ENCODE results near the gene PRICKLE4.

The PRICKLE4 gene

GRCh38 chr6:41744236-41744787 is 36.3 kb upstream of the PRICKLE4 start:
- no peaks in the 10 kb centered on the region for H3K27me3 ChIP-seq (replicated peaks)
- no peaks in the 10 kb centered on the region for H3K36me3 ChIP-seq (replicated peaks)
- no peak for DNase-seq
- no peak for TF ChIP-seq CTCF (IDR thresholded peaks at IDR 0.05; ENCODE audit: low read depth, low read length, missing control alignments)
- in situ Hi-C loops (cut with HindIII; ENCODE audit: low pct_ligation_motif_present, low sequenced_read_pairs) = no loop called here
- no peak overlapping the region for H3K4me3 ChIP-seq (ENCODE audit: low read depth, low read length)
- no peak overlapping the region for H3K27ac ChIP-seq

DNA sequence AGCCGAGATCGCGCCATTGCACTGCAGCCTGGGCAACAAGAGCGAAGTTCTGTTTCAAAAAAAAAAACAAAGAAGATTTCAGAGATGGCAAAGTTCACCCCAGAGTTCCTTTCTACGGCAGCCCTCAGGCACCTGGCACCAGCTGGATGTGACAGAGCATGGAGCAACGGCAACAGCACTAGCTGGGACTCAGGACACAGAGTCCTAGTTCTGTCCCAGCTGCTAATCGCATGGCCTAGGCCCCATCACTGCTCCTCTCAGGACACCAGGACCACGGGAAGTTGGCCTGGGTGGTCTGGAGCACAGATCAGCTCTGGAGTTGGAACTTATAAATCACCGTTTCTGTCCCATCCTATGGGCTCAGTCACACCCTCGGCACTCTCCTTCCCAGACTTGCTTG is 34.5 kb upstream of the PRICKLE4 start:
- in situ Hi-C loops (cut with HindIII; ENCODE audit: low pct_ligation_motif_present, low sequenced_read_pairs) = no loop called here

DNA sequence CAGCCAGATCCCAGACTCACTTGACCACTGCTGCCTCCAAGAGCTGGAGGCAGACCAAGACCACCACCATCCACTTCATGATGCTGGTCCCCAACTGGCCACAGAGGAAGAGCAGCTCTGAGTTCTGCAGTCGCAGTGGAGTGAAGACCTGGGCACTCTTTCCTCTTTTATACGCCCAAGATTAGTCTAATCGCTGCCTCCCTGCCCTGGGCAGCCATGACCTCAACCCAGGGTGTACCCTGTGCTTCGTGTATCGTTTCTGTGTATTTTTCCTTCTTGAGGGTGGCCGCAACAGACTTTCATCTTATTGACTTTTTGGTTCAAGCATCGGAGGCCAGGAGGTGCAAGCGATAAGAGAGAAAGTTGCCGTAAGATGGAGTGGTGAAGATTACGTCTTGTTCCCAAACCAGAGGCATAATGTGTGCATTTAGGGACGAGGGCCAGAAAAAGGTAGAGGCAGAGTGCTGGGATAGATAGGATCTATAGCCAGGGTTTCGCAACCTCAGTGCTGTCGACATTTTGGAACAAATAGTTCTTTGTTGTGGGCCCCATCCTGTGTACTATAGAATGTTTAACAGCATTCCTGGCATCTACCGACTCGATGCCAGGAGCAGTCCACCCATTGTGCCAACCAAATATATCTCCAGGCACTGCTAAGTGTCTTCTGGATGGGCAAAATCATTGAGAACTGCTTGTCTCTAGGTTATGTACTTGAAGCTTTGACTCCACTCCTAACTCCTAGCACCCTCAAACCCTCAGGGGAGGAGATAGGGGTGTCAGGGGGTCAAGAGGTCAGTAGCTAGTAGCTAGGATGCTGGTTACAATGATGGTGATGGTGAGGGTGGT is 33.1 kb upstream of the PRICKLE4 start, which contains the start of gene PGC:
TSS of gene PGC (minus strand) at position 142 of the 846 bp plus-strand sequence. CDS start at position 79, 63 bp downstream.
- Histone ChIP-seq H3K27ac (no peak within 1 kb of the TSS), H3K27me3 (replicated peaks) (no peaks in the 10 kb centered on the region), H3K4me3 (ENCODE audit: low read depth, low read length) (no peak within 1 kb of the TSS), H3K36me3 (replicated peaks) (no peaks in the 10 kb centered on the region)
- in situ Hi-C loops (cut with HindIII; ENCODE audit: low pct_ligation_motif_present, low sequenced_read_pairs) = no loop called here
- DNase-seq = no peak
- no peak for TF ChIP-seq CTCF (IDR thresholded peaks at IDR 0.05; ENCODE audit: low read depth, low read length, missing control alignments)

More for the DNA sequence above, 34.5 kb upstream of the PRICKLE4 start:
- H3K27ac ChIP-seq = no peak overlapping the region
- no peaks in the 10 kb centered on the region for H3K27me3 ChIP-seq (replicated peaks)
- TF ChIP-seq CTCF (IDR thresholded peaks at IDR 0.05; ENCODE audit: low read depth, low read length, missing control alignments) = no peak
- H3K36me3 ChIP-seq (replicated peaks) = no peaks in the 10 kb centered on the region
- no peak for DNase-seq
- no peak overlapping the region for H3K4me3 ChIP-seq (ENCODE audit: low read depth, low read length)

- DNase-seq = no peak
- no peaks in the 10 kb centered on the region for H3K27me3 ChIP-seq (replicated peaks)
- no peak overlapping the region for H3K4me3 ChIP-seq (ENCODE audit: low read depth, low read length)
- no peak overlapping the region for H3K27ac ChIP-seq
- H3K36me3 ChIP-seq (replicated peaks) = no peaks in the 10 kb centered on the region
- TF ChIP-seq CTCF (IDR thresholded peaks at IDR 0.05; ENCODE audit: low read depth, low read length, missing control alignments) = no peak
- in situ Hi-C loops (cut with HindIII; ENCODE audit: low pct_ligation_motif_present, low sequenced_read_pairs) = no loop called here
These were observed 32.5 kb upstream of the PRICKLE4 start for GRCh38 chr6:41748102-41748477.

DNA sequence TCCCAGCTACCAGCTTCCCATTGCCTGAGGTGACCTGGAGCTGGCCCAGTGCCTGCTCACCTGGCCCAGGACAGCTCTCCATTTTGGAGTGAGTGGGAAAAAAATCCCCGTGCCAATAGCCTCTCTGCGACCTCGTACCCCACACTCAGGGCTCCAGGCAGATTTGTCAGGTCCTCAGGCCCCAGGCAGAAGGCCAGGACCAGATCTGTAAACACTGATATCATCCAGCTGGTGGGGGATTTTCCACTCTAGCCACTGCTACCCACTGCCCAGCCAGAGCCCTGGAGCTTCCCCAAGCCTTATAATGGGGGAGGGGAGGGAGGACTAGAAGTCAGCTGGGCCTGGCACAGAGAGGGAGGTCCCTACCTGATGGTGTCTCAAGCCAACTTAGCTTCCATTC is 32.0 kb upstream of the PRICKLE4 start:
- in situ Hi-C loops (cut with HindIII; ENCODE audit: low pct_ligation_motif_present, low sequenced_read_pairs) = no loop called here
- no peak for DNase-seq
- H3K4me3 ChIP-seq (ENCODE audit: low read depth, low read length) = no peak overlapping the region
- no peaks in the 10 kb centered on the region for H3K36me3 ChIP-seq (replicated peaks)
- no peak overlapping the region for H3K27ac ChIP-seq
- TF ChIP-seq CTCF (IDR thresholded peaks at IDR 0.05; ENCODE audit: low read depth, low read length, missing control alignments) = no peak
- no peaks in the 10 kb centered on the region for H3K27me3 ChIP-seq (replicated peaks)
